WTC11 (cell line): ENCODE results near the gene ENGASE.

Experiments
- CREB1 ChIP-seq: sonication (generic); formaldehyde crosslinking; IDR thresholded peaks from 2 replicates; pipeline ENCODE4 v1.8.0; 2023; ENCODE audit warnings: mild to moderate bottlenecking, missing genetic modification reagents
- CTCF ChIP-seq: fragments of 200-600 bp; IDR thresholded peaks from 2 replicates; pipeline ENCODE4 v1.8.0; 2022; ENCODE audit warnings: antibody characterized with exemption
- ESRRA ChIP-seq: sonication (generic); formaldehyde crosslinking; IDR thresholded peaks from 2 replicates; pipeline ENCODE4 v1.8.1; 2022; ENCODE audit warnings: mild to moderate bottlenecking, missing genetic modification reagents, borderline replicate concordance
- MAX ChIP-seq: sonication (generic); formaldehyde crosslinking; IDR thresholded peaks from 2 replicates; pipeline ENCODE4 v1.8.0; 2022; ENCODE audit warnings: mild to moderate bottlenecking, missing genetic modification reagents
- USF1 ChIP-seq: sonication (generic); formaldehyde crosslinking; IDR thresholded peaks from 2 replicates; pipeline ENCODE4 v1.8.0; 2022; ENCODE audit warnings: mild to moderate bottlenecking, missing genetic modification reagents
- ZNF281 ChIP-seq: sonication (generic); formaldehyde crosslinking; IDR thresholded peaks from 2 replicates; pipeline ENCODE4 v1.8.0; 2023; ENCODE audit warnings: mild to moderate bottlenecking, missing genetic modification reagents
- ZSCAN18 ChIP-seq: fragments of 250-450 bp; sonication (Bioruptor Pico); IDR thresholded peaks from 2 replicates; pipeline ENCODE4 v2.1.2; 2022; ENCODE audit warnings: mild to moderate bottlenecking, moderate library complexity

GRCh38 chr17:79041041-79041570 lies 33.5 kb upstream of the ENGASE start:
- TF ChIP-seq CTCF (no peak), MAX (no peak), ZSCAN18 (CRISPR knock-in tag) (no peak), CREB1 (CRISPR knock-in tag) (no peak), ESRRA (CRISPR knock-in tag) (no peak), USF1 (CRISPR knock-in tag) (no peak), ZNF281 (no peak)
